ENCODE measurements around the gene CNOT3. TPM values are rescaled to one million over a fixed set of nuclear protein-coding genes. Genes with fewer than 3 reads are reported as not detected.
"Not testable (repeated sequence)": the region's sequence is repeated elsewhere in the genome, so short reads cannot be mapped to it uniquely, and the experiment has no call there.

The CNOT3 gene
- total RNA-seq, 5 donors from 2014 or later (not counting 1 experiment from before 2014, with no cell fraction given): 45.9 to 83.1 (median 77.0) TPM

DNA sequence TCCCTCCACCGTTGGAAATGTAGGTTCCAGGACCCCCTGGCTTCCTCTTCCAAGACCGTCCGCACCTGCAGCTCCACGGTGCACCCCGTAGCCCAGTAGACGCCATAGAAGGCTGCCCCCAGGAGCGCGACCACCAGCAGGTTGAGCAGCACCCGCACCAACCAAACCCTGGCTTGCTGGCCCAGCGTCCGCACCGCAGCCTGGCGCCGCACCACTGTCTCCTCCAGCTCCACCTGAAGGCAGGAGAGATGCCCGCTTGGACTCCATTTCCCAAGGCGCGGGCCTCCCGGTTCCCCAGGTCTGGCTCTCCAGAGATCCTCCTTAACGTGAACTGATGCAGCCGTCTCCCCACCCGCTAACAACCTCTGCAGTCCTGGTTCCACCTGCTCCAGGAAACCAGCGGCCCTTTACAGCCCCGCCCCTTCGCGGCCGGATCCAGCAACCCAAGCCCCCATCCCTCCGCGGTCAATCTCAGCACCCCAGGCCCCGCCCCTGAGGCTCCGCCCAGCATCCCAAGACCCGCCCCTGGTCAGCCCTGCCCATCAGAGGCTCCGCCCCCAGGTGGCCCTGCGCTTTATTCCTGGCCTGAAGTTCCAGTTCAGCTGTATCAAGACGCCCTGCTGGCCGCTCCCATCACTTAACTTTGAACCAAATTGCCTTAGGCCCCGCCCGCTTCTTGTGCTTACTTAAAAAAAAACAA lies 27.0 kb downstream of the CNOT3 start:
- Histone ChIP-seq H3K4me3 (ENCODE audit: control insufficient read depth in 1 of 2, extremely low read depth in 1 of 2, low read length in 1 of 2) (peak overlapping the region in 1 of 2 donors; percentile 38), H3K9me3 (no peaks in the 10 kb centered on the region), H3K27ac (ENCODE audit: low read length) (no peak overlapping the region), H3K36me3 (ENCODE audit: control insufficient read depth in 2 of 2, extremely low read depth in 1 of 2, insufficient read depth in 1 of 2, low read length in 1 of 2) (no peaks in the 10 kb centered on the region), H3K4me1 (ENCODE audit: control insufficient read depth in 1 of 2, extremely low read depth in 1 of 2, insufficient read depth in 2 of 2, low read length in 2 of 2) (peaks cover 5 to 51% of the 10 kb centered on the region in 2 experiments), H3K27me3 (replicated peaks in 1 of 2; ENCODE audit: control insufficient read depth in 2 of 2, extremely low read depth in 1 of 2, insufficient read depth in 2 of 2, low read length in 1 of 2) (peaks cover 0 to 19% of the 10 kb centered on the region in 2 experiments)
- H3K9me3 Mint-ChIP-seq: no peaks in the 10 kb centered on the region
- no peaks in the 10 kb centered on the region for H3K27me3 Mint-ChIP-seq
- ChIA-PET POLR2A (no interaction called here), CTCF (interaction anchor here in 1 of 2 donors (0.7 kb wide), 1 partner anchor 9 kb away, joined by 3 read pairs; no protein-coding TSS in a partner anchor)
- WGBS (ENCODE audit: insufficient coverage): 12% methylated on average over 29 of the region's 37 CpGs
- H3K27ac Mint-ChIP-seq: peak overlapping the region in 1 of 2 donors; percentile 69
- peaks cover 41 to 58% (median 43%) of the 10 kb centered on the region in 3 donors for H3K4me1 Mint-ChIP-seq
- DNase-seq (peak in 27 of 35 experiments; percentile 21 to 68 (median 45)), ATAC-seq (replicated peaks in 1 of 4) (no peak)
- no peaks in the 10 kb centered on the region for H3K36me3 Mint-ChIP-seq
- peak overlapping the region; percentile 53 to 71 (median 61) for H3K4me3 Mint-ChIP-seq

DNA sequence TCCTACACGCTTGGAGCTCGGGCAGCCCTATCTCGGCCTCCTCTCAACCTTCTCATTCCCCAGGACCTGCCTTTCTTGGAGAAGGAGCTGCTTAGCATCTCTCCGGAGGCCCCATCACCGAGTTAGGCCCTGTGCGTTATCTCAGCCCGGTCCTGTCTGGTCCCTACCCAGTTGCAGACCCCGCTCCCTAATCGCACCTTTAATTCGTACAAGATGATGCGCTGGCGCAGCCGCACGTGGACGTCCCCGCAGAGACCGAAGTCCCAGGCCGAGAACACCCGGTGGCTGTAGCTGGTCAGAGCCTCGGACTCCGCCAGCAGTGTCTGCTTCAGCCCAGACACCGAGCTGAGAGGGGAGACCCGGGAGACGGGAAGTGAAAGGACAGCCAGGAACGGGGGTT lies 27.7 kb downstream of the CNOT3 start:
- H3K27me3 ChIP-seq (replicated peaks in 1 of 2; ENCODE audit: control insufficient read depth in 2 of 2, extremely low read depth in 1 of 2, insufficient read depth in 2 of 2, low read length in 1 of 2): peaks cover 0 to 19% of the 10 kb centered on the region in 2 experiments
- no peaks in the 10 kb centered on the region for H3K36me3 ChIP-seq (ENCODE audit: control insufficient read depth in 2 of 2, extremely low read depth in 1 of 2, insufficient read depth in 1 of 2, low read length in 1 of 2)
- ChIA-PET POLR2A (no interaction called here), CTCF (interaction anchor here in 1 of 2 donors (0.6 kb wide), 1 partner anchor 22 kb away, joined by 4 read pairs; no protein-coding TSS in a partner anchor)
- peak overlapping the region in 1 of 2 donors; percentile 61 for H3K27ac Mint-ChIP-seq
- no peak for DNase-seq
- H3K4me3 Mint-ChIP-seq: peak overlapping the region in 1 of 3 donors; percentile 71
- peaks cover 5 to 47% of the 10 kb centered on the region in 2 experiments for H3K4me1 ChIP-seq (ENCODE audit: control insufficient read depth in 1 of 2, extremely low read depth in 1 of 2, insufficient read depth in 2 of 2, low read length in 2 of 2)
- H3K4me3 ChIP-seq (ENCODE audit: control insufficient read depth in 1 of 2, extremely low read depth in 1 of 2, low read length in 1 of 2): no peak overlapping the region
- H3K4me1 Mint-ChIP-seq: peaks cover 36 to 52% (median 37%) of the 10 kb centered on the region in 3 donors
- ATAC-seq (replicated peaks in 1 of 4): no peak
- H3K27me3 Mint-ChIP-seq: no peaks in the 10 kb centered on the region
- no peaks in the 10 kb centered on the region for H3K36me3 Mint-ChIP-seq
- no peaks in the 10 kb centered on the region for H3K9me3 Mint-ChIP-seq
- no peaks in the 10 kb centered on the region for H3K9me3 ChIP-seq
- WGBS (ENCODE audit: insufficient coverage): 97% methylated on average over 24 of the region's 25 CpGs
- no peak overlapping the region for H3K27ac ChIP-seq (ENCODE audit: low read length)

DNA sequence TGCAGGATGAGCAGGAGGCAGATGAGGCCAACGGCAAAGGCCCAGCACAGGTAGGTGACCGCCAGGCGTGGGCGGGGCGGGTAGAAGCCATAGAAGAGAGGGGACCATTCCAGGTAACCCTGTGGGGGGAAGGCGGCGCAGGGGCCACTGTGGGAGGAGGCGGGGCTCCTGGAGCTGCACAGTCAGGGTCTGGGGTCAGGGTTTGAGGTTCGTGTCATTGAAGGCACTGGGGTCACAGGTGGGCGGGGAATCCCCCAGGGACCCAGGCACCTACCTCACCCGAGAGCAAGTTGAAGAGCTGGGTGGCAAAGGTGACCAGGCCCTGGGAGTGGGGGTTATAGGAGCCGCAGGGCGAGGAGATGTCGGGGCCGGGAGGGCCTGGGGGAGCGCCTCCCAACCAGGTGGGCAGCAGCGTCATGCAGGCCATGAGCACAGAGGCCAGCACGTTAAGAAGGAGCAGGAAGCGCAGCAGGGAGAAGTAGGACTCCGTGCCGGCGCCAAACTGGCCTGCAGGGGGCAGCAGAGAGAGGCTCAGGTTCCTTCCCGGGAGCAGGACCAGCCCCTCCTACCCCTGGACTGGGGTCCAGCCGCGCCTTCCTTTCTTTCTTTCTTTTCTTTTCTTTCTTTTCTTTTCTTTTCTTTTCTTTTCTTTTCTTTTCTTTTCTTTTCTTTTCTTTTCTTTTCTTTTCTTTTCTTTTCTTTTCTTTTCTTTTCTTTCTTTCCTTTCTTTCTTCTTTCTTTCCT lies 30.8 kb downstream of the CNOT3 start:
- Mint-ChIP-seq H3K36me3 (no peaks in the 10 kb centered on the region), H3K4me1 (peaks cover 10 to 29% (median 18%) of the 10 kb centered on the region in 3 donors), H3K4me3 (no peak overlapping the region), H3K27me3 (no peaks in the 10 kb centered on the region), H3K27ac (no peak overlapping the region), H3K9me3 (no peaks in the 10 kb centered on the region)
- ATAC-seq (replicated peaks in 1 of 4) (peak; percentile 85 to 92 (median 86)), DNase-seq (peak; percentile 54 to 94 (median 80))
- Histone ChIP-seq H3K27me3 (replicated peaks in 1 of 2; ENCODE audit: control insufficient read depth in 2 of 2, extremely low read depth in 1 of 2, insufficient read depth in 2 of 2, low read length in 1 of 2) (peaks cover 0 to 24% of the 10 kb centered on the region in 2 experiments), H3K36me3 (ENCODE audit: control insufficient read depth in 2 of 2, extremely low read depth in 1 of 2, insufficient read depth in 1 of 2, low read length in 1 of 2) (no peaks in the 10 kb centered on the region), H3K27ac (ENCODE audit: low read length) (no peak overlapping the region), H3K9me3 (no peaks in the 10 kb centered on the region), H3K4me3 (ENCODE audit: control insufficient read depth in 1 of 2, extremely low read depth in 1 of 2, low read length in 1 of 2) (no peak overlapping the region), H3K4me1 (ENCODE audit: control insufficient read depth in 1 of 2, extremely low read depth in 1 of 2, insufficient read depth in 2 of 2, low read length in 2 of 2) (peaks cover 0 to 29% of the 10 kb centered on the region in 2 experiments)
- WGBS (ENCODE audit: insufficient coverage): 23% methylated on average over 24 of the region's 25 CpGs
- CTCF ChIA-PET: interaction anchor here (0.6 to 1.2 kb wide), 2 partner anchors 21 to 1896 kb away, joined by 3 to 6 read pairs; partner anchors contain the start of gene MBOAT7 (in 1 of the 2)
- POLR2A ChIA-PET: no interaction called here

DNA sequence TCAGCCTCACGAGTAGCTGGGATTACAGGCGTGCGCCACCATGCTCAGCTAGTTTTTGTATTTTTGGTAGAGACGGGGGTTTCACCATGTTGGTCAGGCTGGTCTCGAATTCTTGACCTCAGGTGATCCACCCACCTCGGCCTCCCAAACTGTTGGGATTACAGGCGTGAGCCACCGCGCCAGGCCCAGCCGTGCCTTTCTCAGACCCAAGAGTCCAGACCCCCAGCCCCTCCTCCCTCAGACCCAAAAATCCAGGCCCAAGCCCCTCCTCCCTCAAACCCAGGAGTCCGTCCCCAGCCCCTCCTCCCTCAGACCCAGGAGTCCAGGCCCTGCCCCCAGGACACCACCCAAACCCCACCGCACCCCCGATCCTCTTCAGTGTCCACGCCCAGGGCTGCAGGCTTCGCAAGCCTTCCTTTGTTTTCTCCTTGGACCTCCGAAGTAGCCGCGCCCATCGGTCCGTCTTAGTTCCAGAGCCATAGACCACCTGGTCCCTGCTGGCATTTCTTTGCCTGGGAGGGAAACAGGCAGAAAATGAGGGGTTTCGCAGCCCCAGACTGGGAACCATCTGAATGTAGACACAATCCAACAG lies 31.7 kb downstream of the CNOT3 start:
- POLR2A ChIA-PET: no interaction called here
- H3K27me3 Mint-ChIP-seq: no peaks in the 10 kb centered on the region
- H3K9me3 ChIP-seq: no peaks in the 10 kb centered on the region
- no peaks in the 10 kb centered on the region for H3K36me3 Mint-ChIP-seq
- H3K27me3 ChIP-seq (replicated peaks in 1 of 2; ENCODE audit: control insufficient read depth in 2 of 2, extremely low read depth in 1 of 2, insufficient read depth in 2 of 2, low read length in 1 of 2): peaks cover 0 to 21% of the 10 kb centered on the region in 2 experiments
- ATAC-seq (replicated peaks in 1 of 4) (no peak), DNase-seq (no peak)
- H3K36me3 ChIP-seq (ENCODE audit: control insufficient read depth in 2 of 2, extremely low read depth in 1 of 2, insufficient read depth in 1 of 2, low read length in 1 of 2): no peaks in the 10 kb centered on the region
- WGBS (ENCODE audit: insufficient coverage): 91% methylated on average over 8 of the region's 21 CpGs
- peaks cover 7 to 22% (median 13%) of the 10 kb centered on the region in 3 donors for H3K4me1 Mint-ChIP-seq
- H3K4me3 Mint-ChIP-seq: no peak overlapping the region
- H3K4me1 ChIP-seq (ENCODE audit: control insufficient read depth in 1 of 2, extremely low read depth in 1 of 2, insufficient read depth in 2 of 2, low read length in 2 of 2): peaks cover 0 to 22% of the 10 kb centered on the region in 2 experiments
- H3K27ac ChIP-seq (ENCODE audit: low read length): no peak overlapping the region
- CTCF ChIA-PET: interaction anchor here in 1 of 2 donors (0.7 to 1.0 kb wide), 3 partner anchors 9 to 63 kb away, joined by 3 read pairs; partner anchors contain the start of gene LENG1
- no peak overlapping the region for H3K27ac Mint-ChIP-seq
- H3K4me3 ChIP-seq (ENCODE audit: control insufficient read depth in 1 of 2, extremely low read depth in 1 of 2, low read length in 1 of 2): no peak overlapping the region
- H3K9me3 Mint-ChIP-seq: no peaks in the 10 kb centered on the region

DNA sequence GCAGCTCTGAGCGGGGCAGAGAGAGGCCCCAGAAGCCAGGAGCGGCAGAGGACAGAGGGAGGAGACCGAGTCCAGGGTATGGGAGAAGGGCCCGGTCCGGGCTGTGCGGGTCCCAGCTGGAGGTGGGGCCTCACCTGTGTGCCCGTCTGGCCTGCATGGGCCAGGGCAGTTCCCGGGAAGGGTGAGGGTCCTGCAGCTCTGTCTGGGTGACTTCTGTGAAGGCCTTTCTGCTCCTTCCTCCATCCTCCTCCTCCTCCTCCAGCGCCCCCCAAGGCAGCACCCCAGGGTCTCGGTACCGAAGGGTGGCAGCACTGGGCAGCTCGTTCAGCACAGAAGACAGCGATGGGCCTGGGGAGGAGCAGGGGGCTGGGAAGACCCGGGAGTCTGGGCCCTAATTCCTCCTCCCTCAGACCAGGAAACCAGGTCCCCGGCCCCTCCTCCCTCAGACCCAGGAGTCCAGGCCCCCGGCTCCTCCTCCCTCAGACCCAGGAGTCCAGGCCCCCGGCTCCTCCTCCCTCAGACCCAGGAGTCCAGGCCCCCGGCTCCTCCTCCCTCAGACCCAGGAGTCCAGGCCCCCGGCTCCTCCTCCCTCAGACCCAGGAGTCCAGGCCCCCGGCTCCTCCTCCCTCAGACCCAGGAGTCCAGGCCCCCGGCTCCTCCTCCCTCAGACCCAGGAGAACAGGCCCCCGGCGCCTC lies 34.3 kb downstream of the CNOT3 start:
- H3K36me3 ChIP-seq (ENCODE audit: control insufficient read depth in 2 of 2, extremely low read depth in 1 of 2, insufficient read depth in 1 of 2, low read length in 1 of 2); DNase-seq; POLR2A ChIA-PET; H3K9me3 Mint-ChIP-seq; H3K4me3 Mint-ChIP-seq; ATAC-seq (replicated peaks in 1 of 4); H3K4me3 ChIP-seq (ENCODE audit: control insufficient read depth in 1 of 2, extremely low read depth in 1 of 2, low read length in 1 of 2); H3K27ac Mint-ChIP-seq; H3K27ac ChIP-seq (ENCODE audit: low read length); H3K36me3 Mint-ChIP-seq; H3K27me3 Mint-ChIP-seq; H3K9me3 ChIP-seq: not testable (repeated sequence)
- H3K4me1 Mint-ChIP-seq: peaks cover 0 to 11% (median 7%) of the 10 kb centered on the region in 3 donors
- WGBS (ENCODE audit: insufficient coverage): 91% methylated on average over 6 of the region's 23 CpGs
- H3K4me1 ChIP-seq (ENCODE audit: control insufficient read depth in 1 of 2, extremely low read depth in 1 of 2, insufficient read depth in 2 of 2, low read length in 2 of 2): peaks cover 0 to 15% of the 10 kb centered on the region in 2 experiments
- CTCF ChIA-PET: interaction anchor here in 1 of 2 donors (0.5 kb wide), 1 partner anchor 1899 kb away, joined by 3 read pairs; no protein-coding TSS in a partner anchor
- H3K27me3 ChIP-seq (replicated peaks in 1 of 2; ENCODE audit: control insufficient read depth in 2 of 2, extremely low read depth in 1 of 2, insufficient read depth in 2 of 2, low read length in 1 of 2): peaks cover 0 to 11% of the 10 kb centered on the region in 2 experiments
